Neuronal stem cell (in vitro differentiated cells): ENCODE measurements around the gene CDH12.

Experiments used
- DNase-seq: peaks from one replicate; pipeline ENCODE4 v3.0.0-alpha.2; 2013; ENCODE audit warnings: low spot score
- H2AFZ ChIP-seq: one replicate; pipeline ENCODE4 v1.6.1; 2013; ENCODE audit warnings: mild to moderate bottlenecking, low read length, inconsistent platforms
- H2AK5ac ChIP-seq: 2 replicates; pipeline ENCODE4 v1.6.1; 2013; ENCODE audit warnings: low read depth, mild to moderate bottlenecking, inconsistent platforms, low read length, moderate library complexity, mixed read lengths
- H2BK120ac ChIP-seq: 2 replicates; pipeline ENCODE4 v1.6.1; 2013; ENCODE audit warnings: low read depth, mild to moderate bottlenecking, inconsistent platforms, low read length, moderate library complexity, mixed read lengths
- H2BK12ac ChIP-seq: one replicate; pipeline ENCODE4 v1.6.1; 2013; ENCODE audit warnings: low read length, inconsistent platforms
- H2BK15ac ChIP-seq: 2 replicates; pipeline ENCODE4 v1.6.1; 2013; ENCODE audit warnings: mild to moderate bottlenecking, low read length, inconsistent platforms, mixed read lengths
- H2BK5ac ChIP-seq: one replicate; pipeline ENCODE4 v1.6.1; 2013; ENCODE audit warnings: inconsistent platforms, mild to moderate bottlenecking, low read length, moderate library complexity
- H3K14ac ChIP-seq: one replicate; pipeline ENCODE4 v1.6.1; 2013; ENCODE audit warnings: low read length, inconsistent platforms
- H3K18ac ChIP-seq: 2 replicates; pipeline ENCODE4 v1.6.1; 2013; ENCODE audit warnings: low read length, inconsistent platforms
- H3K23ac ChIP-seq: 2 replicates; pipeline ENCODE4 v1.6.1; 2013; ENCODE audit warnings: low read depth, mild to moderate bottlenecking, mixed read lengths, low read length, inconsistent platforms; ENCODE audit not compliant: poor library complexity
- H3K27ac ChIP-seq: replicated peaks from 3 replicates; pipeline ENCODE4 v1.5.1; 2013; ENCODE audit warnings: low read length, inconsistent platforms
- H3K27me3 ChIP-seq, 3 experiments: 2 replicates each; pipeline ENCODE4 v1.6.1; 2013; ENCODE audit warnings: low read length in 3 of 3, mild to moderate bottlenecking in 2 of 3, inconsistent platforms in 1 of 3, low read depth in 1 of 3, mixed read lengths in 1 of 3, moderate library complexity in 1 of 3; ENCODE audit not compliant: control insufficient read depth in 3 of 3, insufficient read depth in 3 of 3
- H3K36me3 ChIP-seq, 2 donors: replicated peaks in 1 of 2; 2 replicates each; pipeline ENCODE4 v1.6.1; 2013; ENCODE audit warnings: low read length in 2 of 2; ENCODE audit not compliant: control insufficient read depth in 2 of 2, insufficient read depth in 2 of 2
- H3K4ac ChIP-seq: 2 replicates; pipeline ENCODE4 v1.6.1; 2013; ENCODE audit warnings: inconsistent platforms, mild to moderate bottlenecking, low read length, moderate library complexity
- H3K4me1 ChIP-seq, 2 donors: 1 replicate in 1 of 2; 2 replicates in 1 of 2; pipeline ENCODE4 v1.6.1; 2013; ENCODE audit warnings: low read length in 2 of 2, low read depth in 1 of 2; ENCODE audit not compliant: control insufficient read depth in 2 of 2, insufficient read depth in 1 of 2
- H3K4me2 ChIP-seq: one replicate; pipeline ENCODE4 v1.6.1; 2013; ENCODE audit warnings: mild to moderate bottlenecking, low read length, inconsistent platforms; ENCODE audit not compliant: insufficient read depth, poor library complexity, severe bottlenecking
- H3K4me3 ChIP-seq, 2 donors: 2 replicates each; pipeline ENCODE4 v1.5.1; 2013; ENCODE audit warnings: low read length in 2 of 2, mild to moderate bottlenecking in 2 of 2, inconsistent platforms in 1 of 2, moderate library complexity in 1 of 2
- H3K79me1 ChIP-seq: one replicate; pipeline ENCODE4 v1.6.1; 2013; ENCODE audit warnings: low read depth, mild to moderate bottlenecking, inconsistent platforms, low read length, moderate library complexity
- H3K9ac ChIP-seq: one replicate; pipeline ENCODE4 v1.6.1; 2013; ENCODE audit warnings: mild to moderate bottlenecking, low read depth, low read length, inconsistent platforms; ENCODE audit not compliant: poor library complexity
- H3K9me3 ChIP-seq, 2 donors: replicated peaks in 1 of 2; 2 replicates each; pipeline versions ENCODE3 to v1.6.1; 2013; ENCODE audit warnings: low read length in 2 of 2, mild to moderate bottlenecking in 2 of 2, inconsistent platforms in 1 of 2, low read depth in 1 of 2, mixed read lengths in 1 of 2, moderate library complexity in 1 of 2; ENCODE audit not compliant: control insufficient read depth in 2 of 2, insufficient read depth in 1 of 2
- H4K8ac ChIP-seq: one replicate; pipeline ENCODE4 v1.6.1; 2013; ENCODE audit warnings: low read depth, mild to moderate bottlenecking, inconsistent platforms, low read length, moderate library complexity
- H4K91ac ChIP-seq: one replicate; pipeline ENCODE4 v1.6.1; 2013; ENCODE audit warnings: low read length, low read depth, mild to moderate bottlenecking, inconsistent platforms; ENCODE audit not compliant: poor library complexity
- WGBS, 2 donors: extraction: QIAGEN DNeasy Blood & Tissue Kit; methylation state at CpG; one replicate each; pipeline ENCODE4 v1.1.7; 2013; ENCODE audit warnings: missing lambda C conversion rate in 2 of 2, mixed read lengths in 1 of 2; ENCODE audit not compliant: insufficient read length in 2 of 2, insufficient replicate concordance in 1 of 2; ENCODE audit errors: extremely low coverage in 2 of 2; 5-methylcytosine and 5-hydroxymethylcytosine counted together

CDH12 gene

GRCh38 chr5:22050931-22051330 is 802.2 kb downstream of the CDH12 start:
- no peak overlapping the region for H4K8ac ChIP-seq
- H3K14ac ChIP-seq = no peak overlapping the region
- H3K27me3 ChIP-seq = no peaks in the 10 kb centered on the region
- no peak overlapping the region for H2BK120ac ChIP-seq
- H2BK5ac ChIP-seq = no peak overlapping the region
- H3K9me3 ChIP-seq = no peaks in the 10 kb centered on the region
- no peak overlapping the region for H3K9ac ChIP-seq
- WGBS, 2 donors = no CpG with 5 or more reads among the region's 2 CpGs
- H3K79me1 ChIP-seq = no peaks in the 10 kb centered on the region
- H3K36me3 ChIP-seq = no peaks in the 10 kb centered on the region
- DNase-seq = no peak
- no peak overlapping the region for H3K4me2 ChIP-seq
- H2AK5ac ChIP-seq = no peak overlapping the region
- H2BK15ac ChIP-seq = no peak overlapping the region
- peaks cover 0 to 3% of the 10 kb centered on the region in 2 donors for H3K4me1 ChIP-seq
- H3K4me3 ChIP-seq = no peak overlapping the region
- H2BK12ac ChIP-seq = no peak overlapping the region
- no peak overlapping the region for H3K23ac ChIP-seq
- no peak overlapping the region for H2AFZ ChIP-seq
- H3K4ac ChIP-seq = no peak overlapping the region
- H3K18ac ChIP-seq = no peak overlapping the region
- no peak overlapping the region for H3K27ac ChIP-seq
- H4K91ac ChIP-seq = no peak overlapping the region

GRCh38 chr5:22044229-22044628 is 808.9 kb downstream of the CDH12 start:
- no peak overlapping the region for H3K9ac ChIP-seq
- H4K91ac ChIP-seq = no peak overlapping the region
- no peak overlapping the region for H2BK120ac ChIP-seq
- H4K8ac ChIP-seq = no peak overlapping the region
- H3K18ac ChIP-seq = no peak overlapping the region
- H3K23ac ChIP-seq = no peak overlapping the region
- no peak overlapping the region for H2BK15ac ChIP-seq
- H3K14ac ChIP-seq = no peak overlapping the region
- no peak overlapping the region for H2AFZ ChIP-seq
- H3K4ac ChIP-seq = no peak overlapping the region
- DNase-seq = no peak
- no peaks in the 10 kb centered on the region for H3K79me1 ChIP-seq
- no peaks in the 10 kb centered on the region for H3K27me3 ChIP-seq
- H2AK5ac ChIP-seq = no peak overlapping the region
- H2BK12ac ChIP-seq = no peak overlapping the region
- H3K4me3 ChIP-seq = no peak overlapping the region
- no peak overlapping the region for H3K27ac ChIP-seq
- no peaks in the 10 kb centered on the region for H3K9me3 ChIP-seq
- no peak overlapping the region for H2BK5ac ChIP-seq
- H3K4me2 ChIP-seq = no peak overlapping the region
- no peaks in the 10 kb centered on the region for H3K4me1 ChIP-seq
- H3K36me3 ChIP-seq = no peaks in the 10 kb centered on the region

- Histone ChIP-seq H3K4me3 (no peak overlapping the region), H3K4me1 (no peaks in the 10 kb centered on the region), H2BK15ac (no peak overlapping the region), H3K36me3 (no peaks in the 10 kb centered on the region), H2AK5ac (no peak overlapping the region), H4K8ac (no peak overlapping the region), H3K9ac (no peak overlapping the region), H2BK12ac (no peak overlapping the region), H2AFZ (no peak overlapping the region), H3K9me3 (peaks cover 0 to 2% of the 10 kb centered on the region in 2 donors), H2BK120ac (no peak overlapping the region), H3K23ac (no peak overlapping the region), H4K91ac (no peak overlapping the region), H3K4me2 (no peak overlapping the region), H3K14ac (no peak overlapping the region), H3K4ac (no peak overlapping the region), H3K18ac (no peak overlapping the region), H3K79me1 (no peaks in the 10 kb centered on the region), H3K27me3 (no peaks in the 10 kb centered on the region), H2BK5ac (no peak overlapping the region), H3K27ac (no peak overlapping the region)
- no peak for DNase-seq
Measured at GRCh38 chr5:22036061-22036460, 817.1 kb downstream of the CDH12 start.

- Histone ChIP-seq H3K14ac (no peak overlapping the region), H2AK5ac (no peak overlapping the region), H2AFZ (no peak overlapping the region), H3K4me1 (no peaks in the 10 kb centered on the region), H3K9ac (no peak overlapping the region), H2BK120ac (no peak overlapping the region), H3K79me1 (no peaks in the 10 kb centered on the region), H2BK15ac (no peak overlapping the region), H3K36me3 (no peaks in the 10 kb centered on the region), H3K27me3 (no peaks in the 10 kb centered on the region), H3K23ac (no peak overlapping the region), H3K9me3 (peaks cover 0 to 2% of the 10 kb centered on the region in 2 donors), H4K91ac (no peak overlapping the region), H2BK12ac (no peak overlapping the region), H3K4me3 (no peak overlapping the region), H3K27ac (no peak overlapping the region), H3K4me2 (no peak overlapping the region), H2BK5ac (no peak overlapping the region), H3K4ac (no peak overlapping the region), H4K8ac (no peak overlapping the region), H3K18ac (no peak overlapping the region)
- no peak for DNase-seq
- WGBS, 2 donors = no CpG with 5 or more reads among the region's 2 CpGs
Measured at GRCh38 chr5:22033066-22033465, 820.1 kb downstream of the CDH12 start.
